OCI-LY1 (cell line): ENCODE results near the gene AGAP2.

Source experiments
- H2AFZ ChIP-seq: fragments of 200-600 bp; sonication (generic), shearing (Covaris generic); 2 replicates; pipeline ENCODE4 v1.6.0; 2014; ENCODE audit warnings: antibody characterized with exemption, mild to moderate bottlenecking, low read length
- H3F3A ChIP-seq: fragments of 200-600 bp; sonication (generic), shearing (Covaris generic); 2 replicates; pipeline ENCODE4 v1.6.0; 2014; ENCODE audit warnings: mild to moderate bottlenecking, antibody characterized with exemption, low read length, moderate library complexity; ENCODE audit not compliant: insufficient read depth
- H3K27ac ChIP-seq: fragments of 200-600 bp; sonication (generic); 2 replicates; pipeline ENCODE4 v1.5.1; 2014; ENCODE audit warnings: low read length, mixed run types, mild to moderate bottlenecking, low read depth; ENCODE audit not compliant: poor library complexity, severe bottlenecking
- H3K27me3 ChIP-seq: fragments of 200-600 bp; sonication (generic); 2 replicates; pipeline ENCODE4 v1.6.0; 2014; ENCODE audit warnings: antibody characterized with exemption, mild to moderate bottlenecking, low read length, moderate library complexity; ENCODE audit not compliant: insufficient read depth
- H3K36me3 ChIP-seq: fragments of 200-600 bp; sonication (generic); 2 replicates; pipeline ENCODE4 v1.6.1; 2014; ENCODE audit warnings: mild to moderate bottlenecking, antibody characterized with exemption, low read length, moderate library complexity, mixed read lengths; ENCODE audit not compliant: insufficient read depth
- H3K4me1 ChIP-seq: fragments of 200-600 bp; sonication (generic); 2 replicates; pipeline ENCODE4 v1.5.1; 2014; ENCODE audit warnings: mild to moderate bottlenecking, low read length, moderate library complexity; ENCODE audit not compliant: insufficient read depth, severe bottlenecking
- H3K4me2 ChIP-seq: fragments of 200-600 bp; sonication (generic), shearing (Covaris generic); 2 replicates; pipeline ENCODE4 v1.6.1; 2014; ENCODE audit warnings: low read length
- H3K4me3 ChIP-seq: fragments of 200-600 bp; sonication (generic); 2 replicates; pipeline ENCODE4 v1.5.1; 2014; ENCODE audit warnings: low read length, low read depth, mild to moderate bottlenecking, mixed read lengths; ENCODE audit not compliant: poor library complexity, severe bottlenecking
- H3K79me2 ChIP-seq: fragments of 200-600 bp; shearing (Covaris generic); 2 replicates; pipeline ENCODE4 v1.6.1; 2016; ENCODE audit warnings: mixed run types, low read length, mixed read lengths; ENCODE audit not compliant: insufficient read depth
- H3K9ac ChIP-seq: fragments of 200-600 bp; sonication (generic), shearing (Covaris generic); 2 replicates; pipeline ENCODE4 v1.6.1; 2014; ENCODE audit warnings: mild to moderate bottlenecking, low read length, mixed read lengths
- H3K9me2 ChIP-seq: fragments of 200-600 bp; sonication (generic), shearing (Covaris generic); 2 replicates; pipeline ENCODE4 v1.6.1; 2014; ENCODE audit warnings: low read depth, mild to moderate bottlenecking, low read length, mixed read lengths
- H3K9me3 ChIP-seq: fragments of 200-600 bp; shearing (Covaris generic); 2 replicates; pipeline ENCODE4 v1.6.1; 2014; ENCODE audit warnings: low read length, mixed read lengths
- H4K20me1 ChIP-seq: fragments of 200-600 bp; sonication (generic), shearing (Covaris generic); 2 replicates; pipeline ENCODE4 v1.6.0; 2016; ENCODE audit warnings: mild to moderate bottlenecking, low read length; ENCODE audit not compliant: insufficient read depth
- EZH2 ChIP-seq: fragments of 200-600 bp; sonication (generic), shearing (Covaris generic); IDR thresholded peaks from 2 replicates; pipeline ENCODE4 v1.8.0; 2017; ENCODE audit warnings: borderline replicate concordance, mixed run types, mild to moderate bottlenecking, antibody characterized with exemption, low read length, moderate library complexity, mixed read lengths
- TF ChIP-seq, protein P1 (sequence below): fragments of 200-600 bp; sonication (generic), shearing (Covaris generic); IDR thresholded peaks from 2 replicates; pipeline ENCODE4 v1.5.1; 2017; ENCODE audit warnings: mild to moderate bottlenecking, antibody characterized with exemption, low read length, moderate library complexity, mixed read lengths

The AGAP2 gene

DNA sequence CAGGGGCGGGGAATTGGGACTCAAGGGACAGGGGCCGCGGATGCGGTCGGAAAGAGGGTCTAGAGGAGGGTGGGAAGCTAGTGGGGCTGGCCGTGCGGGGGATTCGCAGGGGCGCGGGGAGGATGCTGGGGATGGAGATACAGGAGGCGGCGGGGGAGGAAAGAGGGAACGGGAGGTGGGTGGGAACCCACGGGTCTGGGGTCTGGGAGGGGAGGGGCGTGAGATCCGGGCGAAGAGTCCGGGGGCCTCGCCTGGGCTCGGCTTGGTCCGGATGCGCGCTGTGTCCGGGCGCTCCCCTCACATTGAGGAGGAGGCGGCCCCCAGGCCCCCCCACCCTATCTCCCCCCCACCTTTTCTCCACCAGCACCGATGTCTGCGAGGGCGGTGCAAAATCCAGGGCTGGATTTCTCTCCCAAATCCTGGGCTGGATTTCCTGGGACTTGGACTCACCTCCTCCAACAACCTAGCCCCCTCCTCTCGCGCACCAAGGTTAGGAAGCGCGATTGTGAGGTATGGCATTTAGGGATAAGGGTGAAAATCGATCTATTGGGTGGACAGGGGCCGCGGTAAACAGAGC is at the start of gene AGAP2:
Gene AGAP2, minus strand, starts transcription at position 82 of the 577 bp plus-strand sequence. CDS start 496 bp downstream, outside the sequence.
- H3K9me2 ChIP-seq = no peaks in the 10 kb centered on the region
- no peak for TF ChIP-seq EZH2
- TF ChIP-seq, protein P1, sequence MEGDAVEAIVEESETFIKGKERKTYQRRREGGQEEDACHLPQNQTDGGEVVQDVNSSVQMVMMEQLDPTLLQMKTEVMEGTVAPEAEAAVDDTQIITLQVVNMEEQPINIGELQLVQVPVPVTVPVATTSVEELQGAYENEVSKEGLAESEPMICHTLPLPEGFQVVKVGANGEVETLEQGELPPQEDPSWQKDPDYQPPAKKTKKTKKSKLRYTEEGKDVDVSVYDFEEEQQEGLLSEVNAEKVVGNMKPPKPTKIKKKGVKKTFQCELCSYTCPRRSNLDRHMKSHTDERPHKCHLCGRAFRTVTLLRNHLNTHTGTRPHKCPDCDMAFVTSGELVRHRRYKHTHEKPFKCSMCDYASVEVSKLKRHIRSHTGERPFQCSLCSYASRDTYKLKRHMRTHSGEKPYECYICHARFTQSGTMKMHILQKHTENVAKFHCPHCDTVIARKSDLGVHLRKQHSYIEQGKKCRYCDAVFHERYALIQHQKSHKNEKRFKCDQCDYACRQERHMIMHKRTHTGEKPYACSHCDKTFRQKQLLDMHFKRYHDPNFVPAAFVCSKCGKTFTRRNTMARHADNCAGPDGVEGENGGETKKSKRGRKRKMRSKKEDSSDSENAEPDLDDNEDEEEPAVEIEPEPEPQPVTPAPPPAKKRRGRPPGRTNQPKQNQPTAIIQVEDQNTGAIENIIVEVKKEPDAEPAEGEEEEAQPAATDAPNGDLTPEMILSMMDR = no peak
- H3K9me3 ChIP-seq = no peaks in the 10 kb centered on the region
- no peaks in the 10 kb centered on the region for H3F3A ChIP-seq
- no peak within 1 kb of the TSS for H2AFZ ChIP-seq
- peaks cover 36% of the 10 kb centered on the region for H3K4me1 ChIP-seq
- H3K27me3 ChIP-seq = no peaks in the 10 kb centered on the region
- peaks cover 9% of the 10 kb centered on the region; the same call in 1 of the 2 replicates for H3K36me3 ChIP-seq
- no peak within 1 kb of the TSS for H3K9ac ChIP-seq
- H4K20me1 ChIP-seq = no peaks in the 10 kb centered on the region
- no peaks in the 10 kb centered on the region for H3K79me2 ChIP-seq
- no peak within 1 kb of the TSS for H3K27ac ChIP-seq
- H3K4me3 ChIP-seq = no peak within 1 kb of the TSS
- peak within 1 kb of the TSS; percentile 15; the same call in 1 of the 2 replicates for H3K4me2 ChIP-seq

DNA sequence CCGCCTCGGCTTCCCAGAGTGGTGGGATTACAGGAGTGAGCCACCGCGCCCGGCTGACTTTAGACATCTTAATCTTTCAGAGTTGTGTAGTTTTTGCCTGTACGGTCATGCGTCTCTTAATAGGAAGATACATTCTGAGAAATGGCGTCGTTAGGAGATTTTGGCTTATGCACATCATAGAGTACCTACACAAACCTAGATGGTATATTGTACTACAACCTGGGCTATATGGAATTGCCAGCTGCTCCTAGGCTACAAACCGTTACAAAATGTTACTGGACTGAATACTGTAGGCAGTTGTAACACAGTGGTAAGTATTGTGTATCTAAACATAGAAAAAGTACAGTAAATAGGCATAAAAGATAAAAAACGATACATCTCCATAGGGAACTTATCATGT is 45.3 kb upstream of the AGAP2 start:
- Histone ChIP-seq H3K4me3 (no peak overlapping the region), H3K9ac (no peak overlapping the region), H3K79me2 (peaks cover 12% of the 10 kb centered on the region), H3K36me3 (peaks cover 36% of the 10 kb centered on the region), H3F3A (no peaks in the 10 kb centered on the region), H3K4me1 (peaks cover 16% of the 10 kb centered on the region), H3K9me3 (no peaks in the 10 kb centered on the region), H3K9me2 (no peaks in the 10 kb centered on the region), H3K27me3 (no peaks in the 10 kb centered on the region), H4K20me1 (no peaks in the 10 kb centered on the region), H3K27ac (no peak overlapping the region), H3K4me2 (no peak overlapping the region), H2AFZ (no peak overlapping the region)
- TF ChIP-seq EZH2 = no peak
- TF ChIP-seq, protein P1 = no peak

DNA sequence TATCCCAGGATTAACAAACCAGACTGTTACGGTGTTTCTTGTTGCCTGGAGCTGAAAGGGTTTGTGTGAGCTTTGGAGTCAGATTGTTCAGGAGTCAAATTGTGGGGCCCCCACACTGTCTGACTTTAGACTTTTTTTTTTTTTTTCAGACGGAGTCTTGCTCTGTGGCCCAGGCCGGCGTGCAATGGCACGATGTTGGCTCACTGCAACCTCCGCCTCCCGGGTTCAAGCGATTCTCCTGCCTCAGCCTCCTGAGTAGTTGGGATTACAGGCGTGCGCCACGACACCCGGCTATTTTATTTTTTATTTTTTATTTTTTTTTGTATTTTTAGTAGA is 44.9 kb upstream of the AGAP2 start:
- no peaks in the 10 kb centered on the region for H3K9me2 ChIP-seq
- no peaks in the 10 kb centered on the region for H3F3A ChIP-seq
- peaks cover 33% of the 10 kb centered on the region for H3K36me3 ChIP-seq
- TF ChIP-seq, protein P1 = no peak
- TF ChIP-seq EZH2 = no peak
- no peaks in the 10 kb centered on the region for H3K9me3 ChIP-seq
- no peaks in the 10 kb centered on the region for H4K20me1 ChIP-seq
- no peaks in the 10 kb centered on the region for H3K27me3 ChIP-seq
- peak overlapping the region; percentile 94 for H3K4me3 ChIP-seq
- peak overlapping the region; percentile 91 for H3K9ac ChIP-seq
- H3K4me1 ChIP-seq = peaks cover 16% of the 10 kb centered on the region
- peaks cover 12% of the 10 kb centered on the region for H3K79me2 ChIP-seq
- no peak overlapping the region for H3K27ac ChIP-seq
- peak overlapping the region; percentile 84 for H3K4me2 ChIP-seq
- H2AFZ ChIP-seq = no peak overlapping the region
